HepG2 (cell line): ENCODE measurements around the gene MSI2. TPM values are rescaled to one million over a fixed set of nuclear protein-coding genes. Genes with fewer than 3 reads are reported as not detected.

Experiments
- DMTF1 ChIP-seq: sonication (generic); formaldehyde crosslinking; IDR thresholded peaks from 2 replicates; pipeline ENCODE4 v1.4.0; 2020; ENCODE audit warnings: mild to moderate bottlenecking, missing genetic modification reagents
- FOXA3 ChIP-seq: IDR thresholded peaks from 2 replicates; pipeline ENCODE4 v1.6.1; 2016; ENCODE audit warnings: missing genetic modification reagents, missing compliant biosample characterization
- HOXA7 ChIP-seq: sonication (generic); formaldehyde crosslinking; IDR thresholded peaks from 2 replicates; pipeline ENCODE4 v1.8.1; 2022; ENCODE audit warnings: mild to moderate bottlenecking, missing genetic modification reagents, moderate library complexity
- JUN ChIP-seq: sonication (generic); formaldehyde crosslinking; IDR thresholded peaks from 2 replicates; pipeline ENCODE4 v1.4.0; 2020; ENCODE audit warnings: mild to moderate bottlenecking, missing genetic modification reagents
- KAT8 ChIP-seq: IDR thresholded peaks from 2 replicates; pipeline ENCODE4 v1.6.1; 2016; ENCODE audit warnings: missing genetic modification reagents, missing compliant biosample characterization
- KLF15 ChIP-seq: sonication (generic); formaldehyde crosslinking; IDR thresholded peaks from 2 replicates; pipeline ENCODE4 v1.8.1; 2023; ENCODE audit warnings: borderline replicate concordance, mild to moderate bottlenecking, inconsistent platforms, missing genetic modification reagents, mixed read lengths
- MED1 ChIP-seq: sonication (generic); formaldehyde crosslinking; IDR thresholded peaks from 2 replicates; pipeline ENCODE4 v1.4.0; 2020; ENCODE audit warnings: missing genetic modification reagents
- PHB2 ChIP-seq: fragments of 450-650 bp; IDR thresholded peaks from 2 replicates; pipeline ENCODE4 v1.6.1; 2018; ENCODE audit not compliant: partially characterized antibody
- RXRA ChIP-seq: sonication (generic); formaldehyde crosslinking; IDR thresholded peaks from 2 replicates; pipeline ENCODE4 v1.5.1; 2020; ENCODE audit warnings: missing genetic modification reagents
- TFAP4 ChIP-seq: sonication (generic); IDR thresholded peaks from 2 replicates; pipeline ENCODE4 v1.6.1; 2016; ENCODE audit warnings: low read depth, borderline replicate concordance
- YEATS4 ChIP-seq: sonication (generic); formaldehyde crosslinking; IDR thresholded peaks from 2 replicates; pipeline ENCODE4 v1.4.0; 2020; ENCODE audit warnings: missing genetic modification reagents, borderline replicate concordance
- ZBTB43 ChIP-seq: sonication (generic); formaldehyde crosslinking; conservative IDR thresholded peaks from 2 replicates; pipeline ENCODE4 v1.4.0; 2020; ENCODE audit warnings: missing genetic modification reagents
- ZMAT3 ChIP-seq: sonication (generic); formaldehyde crosslinking; conservative IDR thresholded peaks from 2 replicates; pipeline ENCODE4 v1.7.0; 2021; ENCODE audit warnings: missing genetic modification reagents
- ZNF264 ChIP-seq: sonication (generic); formaldehyde crosslinking; IDR thresholded peaks from 2 replicates; pipeline ENCODE4 v1.4.0; 2020; ENCODE audit warnings: missing genetic modification reagents
- ZNF446 ChIP-seq: sonication (generic); formaldehyde crosslinking; IDR thresholded peaks from 2 replicates; pipeline ENCODE4 v1.5.0; 2020; ENCODE audit warnings: mild to moderate bottlenecking, missing genetic modification reagents
- ZNF574 ChIP-seq: sonication (generic); formaldehyde crosslinking; IDR thresholded peaks from 2 replicates; pipeline ENCODE4 v1.4.0; 2020; ENCODE audit warnings: missing genetic modification reagents
- polyA plus RNA-seq, 8 experiments: library from polyadenylated mRNA; depleted of rRNA in 3 of 8; stranded (reverse) in 7 of 8; unstranded in 1 of 8; fragments of >200 nt; fragmentation: Illumina TruSeq in 4 of 8; extraction: Trizol in 4 of 8; gene quantifications; 2 replicates each; pipeline versions ENCODE4 v1.2.1 to v1.2.3, GENCODE V29; 2011 to 2016; ENCODE audit warnings: low read depth in 4 of 8, missing spikeins in 1 of 8, mixed read lengths in 1 of 8; ENCODE audit not compliant: insufficient read depth in 1 of 8
- total RNA-seq, 5 experiments: library from RNA; depleted of rRNA; stranded (reverse); fragments of >200 nt; fragmentation: Illumina TruSeq; extraction: Trizol; gene quantifications; 2 replicates each; pipeline ENCODE4 v1.2.3, GENCODE V29; 2016; ENCODE audit warnings: low read depth in 1 of 5
- TF ChIP-seq, protein P1 (sequence below): sonication (generic); formaldehyde crosslinking; IDR thresholded peaks from 2 replicates; pipeline ENCODE4 v1.4.0; 2020; ENCODE audit warnings: mild to moderate bottlenecking, missing genetic modification reagents
- TF ChIP-seq, protein P2 (sequence below): sonication (generic); formaldehyde crosslinking; IDR thresholded peaks from 2 replicates; pipeline ENCODE4 v1.4.0; 2020; ENCODE audit warnings: missing genetic modification reagents, mild to moderate bottlenecking, borderline replicate concordance

The MSI2 gene
- total and polyA plus RNA-seq, 2 of the 13 experiments (the other 11 are each of a cell fraction or from before 2014, with no cell fraction given): 77.5 to 78.4 TPM

DNA sequence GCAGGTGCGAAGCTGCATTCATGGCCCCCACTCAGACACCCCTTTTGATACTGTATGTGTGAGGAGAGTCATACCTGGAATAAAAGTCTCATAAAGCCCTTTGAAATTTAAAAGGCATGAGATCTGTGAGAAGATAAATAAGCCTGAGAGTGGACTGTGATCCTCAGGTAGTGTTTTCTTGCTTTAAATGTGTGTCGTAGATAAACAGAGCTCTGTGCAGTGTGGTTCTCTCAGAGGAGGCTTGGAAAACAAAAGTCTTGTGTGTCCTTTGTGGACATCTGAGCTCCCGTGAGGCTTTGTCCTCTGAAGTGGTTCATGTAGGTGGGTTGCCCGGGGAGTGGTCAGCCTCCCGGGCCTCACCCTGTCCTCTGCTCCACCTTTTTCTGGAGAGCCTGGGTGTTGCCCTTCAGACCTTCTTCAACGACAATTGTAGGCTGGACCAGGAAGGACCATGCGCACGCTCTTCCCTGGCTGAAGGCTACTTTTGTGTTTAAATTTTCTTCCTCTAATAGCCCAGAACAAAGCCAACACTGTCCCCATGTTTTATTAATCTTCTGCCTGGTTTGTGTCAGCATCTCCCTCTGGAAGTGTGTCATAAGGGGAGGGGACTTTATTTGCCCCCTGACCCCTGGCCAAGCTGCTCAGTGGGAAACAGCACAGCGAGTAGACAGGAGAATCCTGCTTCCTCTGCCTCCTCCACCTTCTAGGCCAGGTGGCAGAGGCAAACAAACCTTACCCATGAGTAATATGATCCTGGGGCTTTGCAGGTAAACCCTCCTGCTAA is 151.2 kb downstream of the MSI2 start (continued):
- peak; percentile 80 for TF ChIP-seq FOXA3
- peak; percentile 25; the same call in 1 of the 2 replicates for TF ChIP-seq ZMAT3 (CRISPR knock-in tag)
- no peak for TF ChIP-seq HOXA7
- no peak for TF ChIP-seq ZNF446 (CRISPR knock-in tag)
- TF ChIP-seq KAT8 (CRISPR knock-in tag): peak; percentile 77
- no peak for TF ChIP-seq DMTF1 (CRISPR knock-in tag)
- no peak for TF ChIP-seq PHB2
- TF ChIP-seq ZNF574 (CRISPR knock-in tag): peak; percentile 70
- TF ChIP-seq JUN (CRISPR knock-in tag): no peak
- TF ChIP-seq, protein P1, sequence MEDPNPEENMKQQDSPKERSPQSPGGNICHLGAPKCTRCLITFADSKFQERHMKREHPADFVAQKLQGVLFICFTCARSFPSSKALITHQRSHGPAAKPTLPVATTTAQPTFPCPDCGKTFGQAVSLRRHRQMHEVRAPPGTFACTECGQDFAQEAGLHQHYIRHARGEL (CRISPR knock-in tag): no peak
- peak; percentile 64 for TF ChIP-seq YEATS4 (CRISPR knock-in tag)
- 0 out of 2 replicates have a peak, but pooled peaks have one; percentile 61 for TF ChIP-seq ZNF264 (CRISPR knock-in tag)
- TF ChIP-seq, protein P2, sequence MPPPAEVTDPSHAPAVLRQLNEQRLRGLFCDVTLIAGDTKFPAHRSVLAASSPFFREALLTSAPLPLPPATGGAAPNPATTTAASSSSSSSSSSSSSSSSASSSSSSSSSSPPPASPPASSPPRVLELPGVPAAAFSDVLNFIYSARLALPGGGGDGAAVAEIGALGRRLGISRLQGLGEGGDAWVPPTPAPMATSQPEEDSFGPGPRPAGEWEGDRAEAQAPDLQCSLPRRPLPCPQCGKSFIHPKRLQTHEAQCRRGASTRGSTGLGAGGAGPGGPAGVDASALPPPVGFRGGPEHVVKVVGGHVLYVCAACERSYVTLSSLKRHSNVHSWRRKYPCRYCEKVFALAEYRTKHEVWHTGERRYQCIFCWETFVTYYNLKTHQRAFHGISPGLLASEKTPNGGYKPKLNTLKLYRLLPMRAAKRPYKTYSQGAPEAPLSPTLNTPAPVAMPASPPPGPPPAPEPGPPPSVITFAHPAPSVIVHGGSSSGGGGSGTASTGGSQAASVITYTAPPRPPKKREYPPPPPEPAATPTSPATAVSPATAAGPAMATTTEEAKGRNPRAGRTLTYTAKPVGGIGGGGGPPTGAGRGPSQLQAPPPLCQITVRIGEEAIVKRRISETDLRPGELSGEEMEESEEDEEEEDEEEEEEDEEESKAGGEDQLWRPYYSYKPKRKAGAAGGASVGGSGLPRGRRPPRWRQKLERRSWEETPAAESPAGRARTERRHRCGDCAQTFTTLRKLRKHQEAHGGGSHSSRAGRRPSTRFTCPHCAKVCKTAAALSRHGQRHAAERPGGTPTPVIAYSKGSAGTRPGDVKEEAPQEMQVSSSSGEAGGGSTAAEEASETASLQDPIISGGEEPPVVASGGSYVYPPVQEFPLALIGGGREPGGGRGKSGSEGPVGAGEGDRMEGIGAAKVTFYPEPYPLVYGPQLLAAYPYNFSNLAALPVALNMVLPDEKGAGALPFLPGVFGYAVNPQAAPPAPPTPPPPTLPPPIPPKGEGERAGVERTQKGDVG (CRISPR knock-in tag): no peak
- TF ChIP-seq ZBTB43 (CRISPR knock-in tag): peak; percentile 88
- TF ChIP-seq TFAP4: peak; percentile 32; the same call in 1 of the 2 replicates
- TF ChIP-seq MED1 (CRISPR knock-in tag): peak; percentile 77
- peak; percentile 91 for TF ChIP-seq RXRA (CRISPR knock-in tag)
- TF ChIP-seq KLF15: no peak
